HUES64 (cell line): ENCODE measurements around the gene TTBK2.

Experiments used
- H3K27ac ChIP-seq: 2 replicates; pipeline ENCODE4 v1.7.0; 2013; ENCODE audit warnings: low read depth, low read length, inconsistent platforms
- H3K27me3 ChIP-seq: 2 replicates; pipeline ENCODE4 v1.6.1; 2013; ENCODE audit warnings: mild to moderate bottlenecking, low read length; ENCODE audit not compliant: insufficient read depth
- H3K36me3 ChIP-seq: 2 replicates; pipeline ENCODE4 v1.6.1; 2013; ENCODE audit warnings: mild to moderate bottlenecking, low read length; ENCODE audit not compliant: insufficient read depth
- H3K4me1 ChIP-seq: 2 replicates; pipeline ENCODE4 v1.6.1; 2013; ENCODE audit warnings: mild to moderate bottlenecking, low read length, moderate library complexity; ENCODE audit not compliant: insufficient read depth
- H3K4me3 ChIP-seq: 2 replicates; pipeline ENCODE4 v1.5.1; 2013; ENCODE audit warnings: mild to moderate bottlenecking, low read length, moderate library complexity
- H3K9ac ChIP-seq: 2 replicates; pipeline ENCODE4 v1.6.1; 2013; ENCODE audit warnings: mild to moderate bottlenecking, low read depth, low read length
- H3K9me3 ChIP-seq: 2 replicates; pipeline ENCODE4 v1.6.1; 2013; ENCODE audit warnings: low read depth, low read length; ENCODE audit not compliant: insufficient read depth
- WGBS: fragments of 150-250, 120-280 bp; methylation state at CpG from one replicate; pipeline ENCODE4 v1.1.7; 2013; ENCODE audit warnings: missing lambda C conversion rate; 5-methylcytosine and 5-hydroxymethylcytosine counted together

The TTBK2 gene

GRCh38 chr15:42858999-42859789 lies 61.4 kb downstream of the TTBK2 start:
- Histone ChIP-seq H3K27ac (no peak overlapping the region), H3K27me3 (no peaks in the 10 kb centered on the region), H3K4me3 (no peak overlapping the region), H3K9me3 (no peaks in the 10 kb centered on the region), H3K36me3 (no peaks in the 10 kb centered on the region), H3K4me1 (no peaks in the 10 kb centered on the region), H3K9ac (no peak overlapping the region)
- 100% methylated on average over 2 of the region's 2 CpGs for WGBS

DNA sequence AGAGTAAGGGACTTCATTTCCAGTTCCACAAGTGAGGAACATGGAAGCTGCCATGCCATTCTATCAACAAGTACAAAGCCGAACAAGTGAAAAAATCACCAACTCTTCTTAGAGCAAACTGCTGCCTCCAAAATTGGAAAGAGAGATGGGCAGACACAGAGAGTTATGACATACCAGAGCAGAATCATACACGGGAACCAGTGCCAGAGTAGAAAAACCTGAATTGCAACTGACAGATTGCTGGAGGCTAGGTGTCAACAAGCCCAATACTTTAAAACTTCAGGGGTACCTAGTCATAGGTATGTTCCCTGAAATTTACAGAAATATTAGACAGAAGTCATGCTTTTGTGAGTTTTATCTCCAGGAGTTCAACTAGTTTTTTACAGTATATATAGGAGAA lies 62.0 kb downstream of the TTBK2 start:
- H3K27me3 ChIP-seq = no peaks in the 10 kb centered on the region
- no peaks in the 10 kb centered on the region for H3K9me3 ChIP-seq
- no peaks in the 10 kb centered on the region for H3K4me1 ChIP-seq
- 95% methylated on average over 2 of the region's 2 CpGs for WGBS
- H3K4me3 ChIP-seq = no peak overlapping the region
- no peak overlapping the region for H3K27ac ChIP-seq
- H3K36me3 ChIP-seq = no peaks in the 10 kb centered on the region
- no peak overlapping the region for H3K9ac ChIP-seq

- no peaks in the 10 kb centered on the region for H3K4me1 ChIP-seq
- H3K9ac ChIP-seq = no peak overlapping the region
- no peaks in the 10 kb centered on the region for H3K9me3 ChIP-seq
- no peak overlapping the region for H3K4me3 ChIP-seq
- 97% methylated on average over 3 of the region's 3 CpGs for WGBS
- H3K27me3 ChIP-seq = no peaks in the 10 kb centered on the region
- no peak overlapping the region for H3K27ac ChIP-seq
- H3K36me3 ChIP-seq = no peaks in the 10 kb centered on the region
Observed at GRCh38 chr15:42854576-42854975, 66.0 kb downstream of the TTBK2 start.

DNA sequence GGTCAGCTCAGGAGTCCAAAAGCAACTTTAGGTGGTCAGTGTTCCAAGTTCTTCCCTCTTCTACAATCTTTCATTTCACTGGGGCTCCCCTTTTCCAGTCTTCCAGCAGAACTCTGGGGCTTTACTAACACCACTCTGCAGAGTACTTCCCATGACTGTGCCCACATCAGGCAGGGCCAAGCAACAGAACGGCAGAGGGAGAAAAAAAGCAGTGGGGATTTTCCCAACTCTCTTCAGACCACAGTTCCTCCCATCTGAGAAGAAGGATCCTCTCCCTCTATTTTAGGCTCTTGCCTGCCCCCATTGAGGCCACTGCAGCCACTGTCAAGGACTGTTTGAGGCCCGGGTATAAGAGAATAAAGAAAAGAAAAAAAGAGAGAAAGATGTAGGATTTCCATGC lies 70.7 kb downstream of the TTBK2 start:
- WGBS = 95% methylated on average over 2 of the region's 2 CpGs
- Histone ChIP-seq H3K4me3 (no peak overlapping the region), H3K9me3 (no peaks in the 10 kb centered on the region), H3K9ac (no peak overlapping the region), H3K27ac (no peak overlapping the region), H3K4me1 (no peaks in the 10 kb centered on the region), H3K36me3 (no peaks in the 10 kb centered on the region), H3K27me3 (no peaks in the 10 kb centered on the region)

DNA sequence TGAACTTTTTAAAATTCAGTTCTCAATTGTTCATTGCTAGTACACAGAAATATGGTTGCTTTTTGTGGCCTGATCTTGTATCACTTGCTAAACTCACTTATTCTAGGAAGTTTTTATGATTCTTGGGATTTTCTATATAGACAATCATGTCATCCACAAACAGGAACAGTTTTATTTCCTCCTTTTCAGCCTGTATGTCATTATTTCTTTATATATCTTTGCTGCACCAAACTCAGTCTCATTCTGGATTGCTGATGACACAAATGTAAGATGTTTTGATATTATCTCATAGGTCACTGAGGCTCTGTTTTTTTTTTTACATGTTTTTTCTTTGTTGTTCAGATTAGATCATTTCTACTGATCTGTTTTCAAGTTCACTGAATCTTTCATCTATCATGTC lies 71.7 kb downstream of the TTBK2 start:
- Histone ChIP-seq H3K9me3 (peaks cover 2% of the 10 kb centered on the region; the same call in 1 of the 2 replicates), H3K4me3 (no peak overlapping the region), H3K27me3 (no peaks in the 10 kb centered on the region), H3K36me3 (0 out of 2 replicates have a peak, but pooled peaks cover 2% of the 10 kb centered on the region), H3K27ac (no peak overlapping the region), H3K4me1 (no peaks in the 10 kb centered on the region), H3K9ac (no peak overlapping the region)

- no peak overlapping the region for H3K9ac ChIP-seq
- H3K9me3 ChIP-seq = peaks cover 4% of the 10 kb centered on the region; the same call in 1 of the 2 replicates
- no peaks in the 10 kb centered on the region for H3K27me3 ChIP-seq
- no peak overlapping the region for H3K27ac ChIP-seq
- H3K36me3 ChIP-seq = 0 out of 2 replicates have a peak, but pooled peaks cover 4% of the 10 kb centered on the region
- H3K4me1 ChIP-seq = no peaks in the 10 kb centered on the region
- no peak overlapping the region for H3K4me3 ChIP-seq
- 75% methylated on average over 1 of the region's 1 CpG for WGBS
Observed at GRCh38 chr15:42846647-42847046, 73.9 kb downstream of the TTBK2 start.

DNA sequence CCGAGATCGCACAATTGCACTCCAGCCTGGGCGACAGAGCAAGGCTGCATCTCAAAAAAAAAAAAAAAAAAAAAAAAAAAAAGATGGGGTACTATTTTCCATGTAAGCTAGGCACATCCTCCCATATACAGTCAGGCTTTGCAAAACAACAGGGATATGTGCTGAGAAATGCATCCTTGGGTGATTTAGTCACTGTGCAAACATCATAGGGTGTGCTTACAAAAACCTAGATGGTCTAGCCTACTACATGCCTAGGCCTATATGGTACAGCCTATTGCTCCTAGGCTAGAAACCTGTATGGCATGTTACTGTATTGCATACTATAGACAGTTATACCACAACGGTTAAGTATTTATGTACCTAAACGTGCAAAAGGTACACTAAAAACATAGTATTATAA lies 75.0 kb downstream of the TTBK2 start:
- 0 out of 2 replicates have a peak, but pooled peaks cover 4% of the 10 kb centered on the region for H3K36me3 ChIP-seq
- no peak overlapping the region for H3K27ac ChIP-seq
- no peaks in the 10 kb centered on the region for H3K4me1 ChIP-seq
- H3K4me3 ChIP-seq = no peak overlapping the region
- H3K27me3 ChIP-seq = no peaks in the 10 kb centered on the region
- WGBS = 98% methylated on average over 4 of the region's 5 CpGs
- H3K9me3 ChIP-seq = peaks cover 4% of the 10 kb centered on the region; the same call in 1 of the 2 replicates
- H3K9ac ChIP-seq = no peak overlapping the region

DNA sequence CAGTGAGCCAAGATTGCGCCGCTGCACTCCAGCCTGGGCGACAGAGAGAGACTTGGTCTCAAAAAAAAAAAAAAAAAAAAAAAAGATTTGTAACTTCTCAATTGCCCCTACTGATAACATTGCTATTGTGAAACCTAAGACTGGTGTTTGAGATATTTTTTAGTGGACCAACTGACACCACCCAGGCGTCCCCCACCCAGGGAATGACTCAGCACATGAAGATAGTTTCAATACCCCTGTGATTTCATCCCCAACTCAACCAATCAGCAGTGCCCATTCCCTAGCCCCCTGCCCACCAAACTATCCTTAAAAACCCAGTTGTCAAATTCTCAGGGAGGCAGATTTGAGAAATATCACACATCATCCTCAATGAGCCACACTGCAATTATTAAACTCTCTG lies 76.9 kb downstream of the TTBK2 start:
- H3K27ac ChIP-seq = no peak overlapping the region
- 95% methylated on average over 3 of the region's 4 CpGs for WGBS
- no peaks in the 10 kb centered on the region for H3K4me1 ChIP-seq
- H3K36me3 ChIP-seq = peaks cover 10% of the 10 kb centered on the region; the same call in 1 of the 2 replicates
- H3K9me3 ChIP-seq = peaks cover 4% of the 10 kb centered on the region; the same call in 1 of the 2 replicates
- no peak overlapping the region for H3K4me3 ChIP-seq
- no peak overlapping the region for H3K9ac ChIP-seq
- H3K27me3 ChIP-seq = no peaks in the 10 kb centered on the region

GRCh38 chr15:42836251-42836650 lies 84.3 kb downstream of the TTBK2 start:
- Histone ChIP-seq H3K9ac (no peak overlapping the region), H3K36me3 (peaks cover 6% of the 10 kb centered on the region; the same call in 1 of the 2 replicates), H3K4me3 (no peak overlapping the region), H3K27ac (no peak overlapping the region), H3K9me3 (no peaks in the 10 kb centered on the region), H3K27me3 (no peaks in the 10 kb centered on the region), H3K4me1 (no peaks in the 10 kb centered on the region)
- no CpG with 5 or more reads among the region's 1 CpG for WGBS

DNA sequence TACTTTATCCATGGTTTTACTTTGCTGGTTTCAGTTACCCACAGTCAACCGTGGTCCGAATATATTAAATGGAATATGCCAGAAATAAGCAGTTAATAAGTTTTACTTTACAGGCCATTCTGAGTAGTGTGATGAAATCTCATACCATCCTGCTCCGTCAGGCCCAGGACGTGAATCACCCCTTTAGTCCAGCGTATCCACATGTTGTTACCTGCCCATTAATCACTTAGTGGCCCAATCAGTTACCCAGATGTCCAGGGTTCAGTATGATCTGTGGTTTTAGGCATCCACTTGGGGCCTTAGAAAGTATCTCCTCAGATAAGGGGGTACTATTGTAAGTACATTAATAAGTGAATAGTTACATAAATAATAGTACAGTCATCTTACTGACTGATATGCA lies 88.0 kb downstream of the TTBK2 start:
- H3K9me3 ChIP-seq = no peaks in the 10 kb centered on the region
- H3K27ac ChIP-seq = no peak overlapping the region
- H3K27me3 ChIP-seq = no peaks in the 10 kb centered on the region
- no peak overlapping the region for H3K4me3 ChIP-seq
- H3K9ac ChIP-seq = no peak overlapping the region
- no peaks in the 10 kb centered on the region for H3K4me1 ChIP-seq
- 91% methylated on average over 5 of the region's 5 CpGs for WGBS
- peaks cover 3% of the 10 kb centered on the region for H3K36me3 ChIP-seq

DNA sequence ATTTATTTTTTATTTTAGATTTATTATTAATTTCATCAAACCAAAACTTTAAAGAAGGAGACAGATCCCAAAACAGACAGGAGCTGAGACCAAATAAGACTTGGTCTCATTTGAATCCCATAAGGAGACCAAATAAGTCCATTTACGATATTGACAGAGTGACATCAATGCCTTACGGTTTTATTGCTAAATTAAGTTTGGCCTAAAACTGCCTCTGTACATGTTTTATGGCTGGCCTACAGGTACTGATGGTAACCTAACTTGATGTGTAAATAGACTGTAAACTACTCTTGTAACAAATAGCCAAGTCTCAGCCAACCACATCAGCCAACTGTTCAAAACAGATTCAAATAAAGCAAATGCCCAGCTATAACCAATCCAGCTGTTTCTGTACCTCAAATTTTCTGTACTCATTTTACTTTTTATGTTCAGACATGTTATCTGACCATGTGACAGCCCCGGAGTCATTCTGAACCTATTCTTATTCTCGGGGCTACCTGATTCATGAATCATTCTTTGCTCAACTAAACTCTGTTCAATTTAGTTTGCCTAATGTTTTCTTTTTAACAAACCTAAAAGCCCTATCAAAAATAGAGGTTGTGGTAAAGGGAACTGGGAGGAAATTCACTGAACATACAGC lies 94.2 kb downstream of the TTBK2 start:
- H3K9me3 ChIP-seq = no peaks in the 10 kb centered on the region
- no peak overlapping the region for H3K9ac ChIP-seq
- H3K27ac ChIP-seq = no peak overlapping the region
- H3K4me3 ChIP-seq = no peak overlapping the region
- no peaks in the 10 kb centered on the region for H3K4me1 ChIP-seq
- 97% methylated on average over 4 of the region's 4 CpGs for WGBS
- no peaks in the 10 kb centered on the region for H3K27me3 ChIP-seq
- peaks cover 11% of the 10 kb centered on the region for H3K36me3 ChIP-seq
